Caco-2 (cell line): ENCODE measurements around the gene CHAC1. TPM values are rescaled to one million over a fixed set of nuclear protein-coding genes. Genes with fewer than 3 reads are reported as not detected.

Experiments
- BruUV-seq: library from RNA; stranded (reverse); fragments of 400-500 nt; replicated peaks from 2 replicates; lab custom pipeline; 2021; lab: Mats Ljungman, UMichigan
- CTCF ChIA-PET: fragments of 300-600 bp; sonication (Branson Sonifier 250); formaldehyde crosslinking; loops from one replicate; lab custom pipeline; 2022; ENCODE audit warnings: antibody characterized with exemption; lab: Charles Lee
- POLR2A ChIA-PET: fragments of 300-600 bp; sonication (Branson Sonifier 250); formaldehyde crosslinking; loops from one replicate; lab custom pipeline; 2022; ENCODE audit warnings: antibody characterized with exemption; lab: Charles Lee
- DNase-seq, 2 experiments: peaks; one replicate each; pipeline versions ENCODE4 v3.0.0 to v3.0.0-alpha.2; 2020 to 2022
- H3K27me3 ChIP-seq: replicated peaks from 2 replicates; pipeline ENCODE4 v1.6.0; 2011; ENCODE audit warnings: low read length; ENCODE audit not compliant: control insufficient read depth, insufficient read depth
- H3K36me3 ChIP-seq: 2 replicates; pipeline ENCODE4 v1.5.1; 2011; ENCODE audit warnings: low read length; ENCODE audit not compliant: control insufficient read depth, insufficient read depth
- H3K4me1 ChIP-seq: fragments of 250-450 bp; sonication (Bioruptor Pico); 2 replicates; pipeline ENCODE4 v1.5.1; 2020; ENCODE audit warnings: mild to moderate bottlenecking
- H3K4me3 ChIP-seq: 2 replicates; pipeline ENCODE4 v1.5.1; 2011; ENCODE audit warnings: low read depth, mild to moderate bottlenecking, control low read depth, low read length
- H3K9me3 ChIP-seq: fragments of 250-450 bp; sonication (Bioruptor Pico); 2 replicates; pipeline ENCODE4 v1.5.1; 2020; ENCODE audit warnings: mild to moderate bottlenecking, moderate library complexity
- H3K27ac Mint-ChIP-seq: one replicate; pipeline ENCODE4 v1.8.0; 2022; ENCODE audit warnings: mixed read lengths; ENCODE audit not compliant: unreplicated experiment
- H3K27me3 Mint-ChIP-seq: one replicate; pipeline ENCODE4 v1.8.0; 2022; ENCODE audit warnings: mixed read lengths; ENCODE audit not compliant: insufficient read depth, unreplicated experiment
- H3K36me3 Mint-ChIP-seq: one replicate; pipeline ENCODE4 v1.8.0; 2022; ENCODE audit warnings: mild to moderate bottlenecking, mixed read lengths; ENCODE audit not compliant: insufficient read depth, unreplicated experiment
- H3K4me1 Mint-ChIP-seq: one replicate; pipeline ENCODE4 v1.8.0; 2022; ENCODE audit warnings: low read depth, mixed read lengths; ENCODE audit not compliant: unreplicated experiment
- H3K4me3 Mint-ChIP-seq: one replicate; pipeline ENCODE4 v1.8.0; 2022; ENCODE audit warnings: mild to moderate bottlenecking, moderate library complexity, mixed read lengths; ENCODE audit not compliant: unreplicated experiment
- H3K9me3 Mint-ChIP-seq: one replicate; pipeline ENCODE4 v1.8.0; 2022; ENCODE audit warnings: mixed read lengths; ENCODE audit not compliant: unreplicated experiment
- intact Hi-C: fragments of 100-400 bp; cut with micrococcal nuclease; formaldehyde crosslinking; loops from one replicate; pipeline ENCODE4 v1.10.0; 2022; ENCODE audit not compliant: unreplicated experiment
- total RNA-seq: library from RNA; stranded (reverse); gene quantifications from 2 replicates; pipeline ENCODE4 v1.2.3, GENCODE V29; 2022
- TF ChIP-seq, protein P1 (sequence below), 2 experiments: fragments of 200-600 bp in 1 of 2; IDR thresholded peaks; 1 replicate in 1 of 2; 2 replicates in 1 of 2; pipeline versions ENCODE4 v1.5.1 to v1.8.0; 2011 to 2022; ENCODE audit warnings: antibody characterized with exemption in 1 of 2, control low read depth in 1 of 2, inconsistent platforms in 1 of 2, low read depth in 1 of 2, low read length in 1 of 2, mild to moderate bottlenecking in 1 of 2, moderate library complexity in 1 of 2; ENCODE audit not compliant: insufficient read depth in 1 of 2, severe bottlenecking in 1 of 2, unreplicated experiment in 1 of 2

CHAC1 gene
- total RNA-seq, 1 experiment from 2014 or later: 55.8 TPM

DNA sequence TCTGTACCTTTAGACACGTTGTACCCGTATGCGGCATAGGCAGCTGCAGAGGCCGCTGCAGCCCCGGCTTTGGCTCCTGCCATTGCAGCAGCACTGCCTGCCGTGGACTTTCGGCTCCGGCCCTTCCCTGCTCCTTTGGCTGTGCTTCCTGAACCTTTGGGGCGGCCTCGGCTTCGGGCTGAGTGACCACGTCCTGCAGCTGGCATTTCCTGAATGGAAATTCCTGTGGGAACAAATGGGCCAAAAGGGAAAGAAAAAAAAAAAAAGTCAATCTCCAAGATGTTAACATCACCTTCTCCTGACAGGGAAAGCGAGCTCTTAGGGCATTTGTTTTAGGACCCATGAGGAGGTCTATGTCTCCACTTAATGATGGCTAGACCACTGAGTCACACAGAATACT is 29.6 kb downstream of the CHAC1 start:
- H3K27ac Mint-ChIP-seq: no peak overlapping the region
- Histone ChIP-seq H3K4me3 (no peak overlapping the region), H3K27me3 (no peaks in the 10 kb centered on the region), H3K36me3 (no peaks in the 10 kb centered on the region; the same call in 1 of the 2 replicates), H3K9me3 (no peaks in the 10 kb centered on the region), H3K4me1 (no peaks in the 10 kb centered on the region)
- H3K27me3 Mint-ChIP-seq: no peaks in the 10 kb centered on the region
- H3K9me3 Mint-ChIP-seq: no peaks in the 10 kb centered on the region
- no TSS peak for BruUV-seq
- H3K36me3 Mint-ChIP-seq: peaks cover 69% of the 10 kb centered on the region
- no peaks in the 10 kb centered on the region for H3K4me1 Mint-ChIP-seq
- intact Hi-C loops: no loop called here
- CTCF ChIA-PET: interaction anchor here (0.6 kb wide), 1 partner anchor 41 kb away, joined by 3 read pairs; no protein-coding TSS in a partner anchor
- no peak for DNase-seq
- H3K4me3 Mint-ChIP-seq: no peak overlapping the region
- TF ChIP-seq, protein P1, sequence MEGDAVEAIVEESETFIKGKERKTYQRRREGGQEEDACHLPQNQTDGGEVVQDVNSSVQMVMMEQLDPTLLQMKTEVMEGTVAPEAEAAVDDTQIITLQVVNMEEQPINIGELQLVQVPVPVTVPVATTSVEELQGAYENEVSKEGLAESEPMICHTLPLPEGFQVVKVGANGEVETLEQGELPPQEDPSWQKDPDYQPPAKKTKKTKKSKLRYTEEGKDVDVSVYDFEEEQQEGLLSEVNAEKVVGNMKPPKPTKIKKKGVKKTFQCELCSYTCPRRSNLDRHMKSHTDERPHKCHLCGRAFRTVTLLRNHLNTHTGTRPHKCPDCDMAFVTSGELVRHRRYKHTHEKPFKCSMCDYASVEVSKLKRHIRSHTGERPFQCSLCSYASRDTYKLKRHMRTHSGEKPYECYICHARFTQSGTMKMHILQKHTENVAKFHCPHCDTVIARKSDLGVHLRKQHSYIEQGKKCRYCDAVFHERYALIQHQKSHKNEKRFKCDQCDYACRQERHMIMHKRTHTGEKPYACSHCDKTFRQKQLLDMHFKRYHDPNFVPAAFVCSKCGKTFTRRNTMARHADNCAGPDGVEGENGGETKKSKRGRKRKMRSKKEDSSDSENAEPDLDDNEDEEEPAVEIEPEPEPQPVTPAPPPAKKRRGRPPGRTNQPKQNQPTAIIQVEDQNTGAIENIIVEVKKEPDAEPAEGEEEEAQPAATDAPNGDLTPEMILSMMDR (IDR thresholded peaks at IDR 0.05; ENCODE audit: insufficient read depth in 1 of 2, low read depth in 1 of 2, low read length in 1 of 2, severe bottlenecking in 1 of 2, unreplicated experiment in 1 of 2): no peak
- POLR2A ChIA-PET: no interaction called here

DNA sequence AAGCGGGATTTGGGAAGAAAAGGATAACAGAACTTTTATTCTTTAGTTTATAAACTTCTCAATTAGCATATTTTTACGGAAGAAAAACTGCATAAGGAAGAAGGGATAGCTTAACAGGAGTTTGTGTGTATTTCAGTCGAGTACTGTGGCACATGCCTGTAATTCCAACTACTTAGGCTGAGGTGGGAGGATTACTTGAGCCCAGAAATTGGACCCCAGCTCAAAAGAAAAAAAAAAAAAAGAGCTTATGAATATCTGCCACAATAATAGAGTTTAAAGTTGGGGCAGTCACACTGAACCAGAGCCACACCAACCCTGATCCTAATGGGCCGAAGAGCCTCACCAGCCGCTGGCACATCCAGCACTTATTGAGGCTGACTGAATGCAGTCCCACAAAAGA is 31.1 kb downstream of the CHAC1 start:
- no peaks in the 10 kb centered on the region for H3K4me1 Mint-ChIP-seq
- H3K27me3 Mint-ChIP-seq: no peaks in the 10 kb centered on the region
- no peaks in the 10 kb centered on the region for H3K9me3 Mint-ChIP-seq
- intact Hi-C loops: no loop called here
- no peak overlapping the region for H3K4me3 ChIP-seq
- H3K27ac Mint-ChIP-seq: no peak overlapping the region
- no peak overlapping the region for H3K4me3 Mint-ChIP-seq
- ChIA-PET CTCF (no interaction called here), POLR2A (no interaction called here)
- no peaks in the 10 kb centered on the region for H3K27me3 ChIP-seq
- TF ChIP-seq, protein P1 (IDR thresholded peaks at IDR 0.05; ENCODE audit: insufficient read depth in 1 of 2, low read depth in 1 of 2, low read length in 1 of 2, severe bottlenecking in 1 of 2, unreplicated experiment in 1 of 2): no peak
- no TSS peak for BruUV-seq
- H3K9me3 ChIP-seq: no peaks in the 10 kb centered on the region
- H3K36me3 ChIP-seq: no peaks in the 10 kb centered on the region; the same call in 1 of the 2 replicates
- DNase-seq: no peak
- peaks cover 66% of the 10 kb centered on the region for H3K36me3 Mint-ChIP-seq
- H3K4me1 ChIP-seq: no peaks in the 10 kb centered on the region

DNA sequence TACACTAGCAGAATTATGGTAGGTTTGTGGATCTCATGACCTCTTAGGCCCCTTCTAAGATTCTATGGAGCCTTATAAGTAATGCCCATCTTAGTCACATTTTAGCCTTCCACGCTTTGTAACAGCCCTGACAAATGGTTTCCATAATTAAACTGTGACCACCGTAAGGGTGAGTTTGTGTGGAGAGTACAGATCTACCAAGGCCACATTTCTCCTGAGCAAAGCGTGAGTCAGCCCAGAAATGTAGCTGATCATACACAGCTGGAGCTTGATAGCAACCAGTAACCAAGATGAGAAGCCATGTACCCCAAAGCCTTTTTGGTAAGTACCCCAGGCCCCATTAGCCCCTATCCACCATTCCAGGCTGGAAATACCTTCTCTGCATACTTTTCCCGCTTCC is 31.7 kb downstream of the CHAC1 start:
- no peaks in the 10 kb centered on the region for H3K27me3 ChIP-seq
- no peak for DNase-seq
- H3K9me3 ChIP-seq: no peaks in the 10 kb centered on the region
- H3K4me3 ChIP-seq: no peak overlapping the region
- Mint-ChIP-seq H3K27me3 (no peaks in the 10 kb centered on the region), H3K9me3 (no peaks in the 10 kb centered on the region), H3K4me1 (no peaks in the 10 kb centered on the region), H3K36me3 (peaks cover 66% of the 10 kb centered on the region), H3K4me3 (no peak overlapping the region), H3K27ac (no peak overlapping the region)
- CTCF ChIA-PET: no interaction called here
- H3K36me3 ChIP-seq: no peaks in the 10 kb centered on the region; the same call in 1 of the 2 replicates
- H3K4me1 ChIP-seq: no peaks in the 10 kb centered on the region
- BruUV-seq: no TSS peak
- intact Hi-C loops: no loop called here
- TF ChIP-seq, protein P1 (IDR thresholded peaks at IDR 0.05; ENCODE audit: insufficient read depth in 1 of 2, low read depth in 1 of 2, low read length in 1 of 2, severe bottlenecking in 1 of 2, unreplicated experiment in 1 of 2): no peak
- POLR2A ChIA-PET: no interaction called here
